ENCODE results near the gene EARS2.
A peak's percentile ranks its signal among the peaks of the same experiment; 100 is the strongest.

DNA sequence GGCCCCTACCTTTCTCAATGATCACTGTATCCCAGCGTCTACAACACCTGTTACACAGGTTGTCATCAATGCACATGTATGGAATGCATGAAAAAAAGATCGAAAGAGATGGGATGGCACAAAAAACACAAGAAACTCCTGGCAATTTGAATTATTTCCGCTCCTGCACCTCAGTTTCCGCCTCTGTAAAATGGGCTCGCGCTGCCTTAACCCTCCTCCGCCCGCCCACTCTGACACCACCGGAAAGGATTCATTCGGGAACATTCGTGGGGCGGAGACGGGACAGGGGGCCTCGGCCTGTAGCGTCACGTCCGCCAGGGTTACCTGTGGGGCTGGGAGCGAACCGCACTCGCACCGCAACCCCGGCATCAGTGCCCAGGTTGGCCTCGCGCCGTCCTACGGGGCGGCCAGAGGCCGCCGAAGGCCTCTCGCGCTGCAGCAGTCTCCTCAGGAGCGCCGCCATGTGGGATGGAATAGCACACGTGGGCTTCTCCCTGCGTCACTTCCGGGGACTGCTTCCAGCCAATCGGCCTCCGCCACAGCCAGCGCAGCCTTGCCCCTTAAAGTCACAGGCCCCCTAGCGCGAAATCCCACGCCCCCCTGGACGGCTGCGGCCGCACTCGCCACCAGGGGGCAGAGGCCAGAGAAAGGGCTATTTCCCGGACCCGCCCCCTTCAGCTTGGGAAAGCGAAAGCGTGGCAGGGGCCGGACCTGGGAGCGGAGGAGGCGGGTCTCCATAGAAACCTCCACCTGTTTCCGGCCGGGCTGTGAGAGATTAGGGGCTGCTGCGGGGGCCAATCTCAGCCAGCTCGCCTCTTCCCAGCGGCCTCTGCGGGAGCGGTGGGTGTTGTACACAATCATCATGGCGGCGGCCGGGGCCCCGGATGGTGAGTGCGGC lies at the start of gene EARS2, which contains the start of gene UBFD1:
- TF ChIP-seq, protein P1, sequence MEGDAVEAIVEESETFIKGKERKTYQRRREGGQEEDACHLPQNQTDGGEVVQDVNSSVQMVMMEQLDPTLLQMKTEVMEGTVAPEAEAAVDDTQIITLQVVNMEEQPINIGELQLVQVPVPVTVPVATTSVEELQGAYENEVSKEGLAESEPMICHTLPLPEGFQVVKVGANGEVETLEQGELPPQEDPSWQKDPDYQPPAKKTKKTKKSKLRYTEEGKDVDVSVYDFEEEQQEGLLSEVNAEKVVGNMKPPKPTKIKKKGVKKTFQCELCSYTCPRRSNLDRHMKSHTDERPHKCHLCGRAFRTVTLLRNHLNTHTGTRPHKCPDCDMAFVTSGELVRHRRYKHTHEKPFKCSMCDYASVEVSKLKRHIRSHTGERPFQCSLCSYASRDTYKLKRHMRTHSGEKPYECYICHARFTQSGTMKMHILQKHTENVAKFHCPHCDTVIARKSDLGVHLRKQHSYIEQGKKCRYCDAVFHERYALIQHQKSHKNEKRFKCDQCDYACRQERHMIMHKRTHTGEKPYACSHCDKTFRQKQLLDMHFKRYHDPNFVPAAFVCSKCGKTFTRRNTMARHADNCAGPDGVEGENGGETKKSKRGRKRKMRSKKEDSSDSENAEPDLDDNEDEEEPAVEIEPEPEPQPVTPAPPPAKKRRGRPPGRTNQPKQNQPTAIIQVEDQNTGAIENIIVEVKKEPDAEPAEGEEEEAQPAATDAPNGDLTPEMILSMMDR (IDR thresholded peaks at IDR 0.05) = peak; percentile 97
- TF ChIP-seq ZFX (IDR thresholded peaks at IDR 0.05; ENCODE audit: borderline replicate concordance) = no peak

Data from 22Rv1 (cell line).